Measurements from ENCODE around the gene ERBB4. TPM values are rescaled to one million over a fixed set of nuclear protein-coding genes. Genes with fewer than 3 reads are reported as not detected.

The ERBB4 gene
- total RNA-seq, 1 experiment from 2014 or later: 0.04 TPM

DNA sequence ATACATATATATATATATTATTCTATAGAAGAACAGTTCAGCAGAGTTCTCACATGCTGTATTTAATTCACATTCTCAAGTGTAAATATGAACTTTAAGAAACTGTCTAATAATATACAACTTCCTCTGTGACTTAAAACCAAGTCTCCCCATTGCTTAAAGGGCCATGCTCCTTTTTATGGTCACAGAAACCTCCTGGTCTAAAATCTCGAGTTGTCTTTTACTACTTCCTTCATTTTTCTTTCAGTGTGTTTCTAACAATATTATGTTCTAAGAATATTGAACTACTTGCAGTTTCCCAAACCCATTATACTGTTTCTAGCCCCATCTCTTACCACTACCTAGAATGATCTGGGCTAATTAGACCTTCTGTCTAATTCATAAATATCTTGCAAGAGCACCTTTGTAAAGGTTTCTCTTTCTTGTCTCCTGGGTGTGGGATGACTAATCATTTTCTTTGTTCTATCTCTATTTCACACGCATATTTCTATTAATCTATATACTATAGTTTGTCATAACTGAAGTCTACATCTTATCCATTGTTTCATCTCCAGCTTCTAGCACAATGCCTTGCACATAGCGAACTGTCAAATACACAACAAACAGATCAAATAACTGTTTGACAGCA is 48.8 kb downstream of the ERBB4 start:
- H3K27me3 Mint-ChIP-seq (ENCODE audit: low read depth): no peaks in the 10 kb centered on the region
- no peaks in the 10 kb centered on the region for H3K9me3 ChIP-seq (ENCODE audit: control insufficient read depth, low read depth, low read length)
- no peak overlapping the region for H3K18ac ChIP-seq (ENCODE audit: insufficient read length, low read depth, low read length)
- H2BK5ac ChIP-seq (ENCODE audit: insufficient read length, low read length): no peak overlapping the region
- H3K4ac ChIP-seq (ENCODE audit: low read depth, low read length): no peak overlapping the region
- no peak overlapping the region for H2BK12ac ChIP-seq (ENCODE audit: insufficient read length, low read depth, low read length)
- no peaks in the 10 kb centered on the region for H4K20me1 ChIP-seq (ENCODE audit: control insufficient read depth, insufficient read depth, insufficient read length)
- no peak overlapping the region for H3K9ac ChIP-seq (ENCODE audit: extremely low read depth, insufficient read length, low read length)
- H3K79me1 ChIP-seq (ENCODE audit: insufficient read depth, low read depth, low read length, poor library complexity, severe bottlenecking): no peaks in the 10 kb centered on the region
- H3K27me3 ChIP-seq (ENCODE audit: insufficient read depth, low read length): no peaks in the 10 kb centered on the region
- no peak overlapping the region for H3K14ac ChIP-seq (ENCODE audit: insufficient read depth, low read length)
- H3K4me1 Mint-ChIP-seq: 0 out of 4 replicates have a peak, but pooled peaks cover 0 to under 1% of the 10 kb centered on the region in 2 experiments
- H3K23ac ChIP-seq (ENCODE audit: insufficient read length, low read depth, low read length): no peak overlapping the region
- H3K9me3 Mint-ChIP-seq: no peaks in the 10 kb centered on the region
- no peak overlapping the region for H4K5ac ChIP-seq (ENCODE audit: insufficient read length, low read depth, low read length)
- H4K8ac ChIP-seq (replicated peaks; ENCODE audit: insufficient read length, low read depth, low read length): no peak overlapping the region
- H2BK120ac ChIP-seq (ENCODE audit: low read depth, low read length, poor library complexity, severe bottlenecking): no peak overlapping the region
- H2BK20ac ChIP-seq (ENCODE audit: low read depth, low read length, poor library complexity, severe bottlenecking): no peak overlapping the region
- no peaks in the 10 kb centered on the region for H3K23me2 ChIP-seq (ENCODE audit: insufficient read length, low read depth, low read length, poor library complexity, severe bottlenecking)
- H2BK15ac ChIP-seq (ENCODE audit: low read depth, low read length): no peak overlapping the region
- no peaks in the 10 kb centered on the region for H3K36me3 Mint-ChIP-seq (ENCODE audit: insufficient read depth in 1 of 3, low read depth in 3 of 3)
- H3K4me1 ChIP-seq (ENCODE audit: insufficient read depth, low read length): no peaks in the 10 kb centered on the region
- H4K91ac ChIP-seq (ENCODE audit: insufficient read length, low read depth, low read length): no peak overlapping the region
- no peak overlapping the region for H3K56ac ChIP-seq (ENCODE audit: insufficient read length, low read depth, low read length)
- H3T11ph ChIP-seq (ENCODE audit: low read length): no peak overlapping the region
- no peak overlapping the region for H3K4me2 ChIP-seq (ENCODE audit: insufficient read depth, insufficient read length, low read length)
- no peak overlapping the region for H2AFZ ChIP-seq (ENCODE audit: low read length)
- H3K79me2 ChIP-seq (ENCODE audit: insufficient read depth, low read length): no peaks in the 10 kb centered on the region
- no peak overlapping the region for H3K27ac Mint-ChIP-seq
- WGBS (ENCODE audit: extremely low coverage, insufficient read length, low lambda C conversion rate): no CpG with 5 or more reads among the region's 3 CpGs
- TF ChIP-seq, protein P1, sequence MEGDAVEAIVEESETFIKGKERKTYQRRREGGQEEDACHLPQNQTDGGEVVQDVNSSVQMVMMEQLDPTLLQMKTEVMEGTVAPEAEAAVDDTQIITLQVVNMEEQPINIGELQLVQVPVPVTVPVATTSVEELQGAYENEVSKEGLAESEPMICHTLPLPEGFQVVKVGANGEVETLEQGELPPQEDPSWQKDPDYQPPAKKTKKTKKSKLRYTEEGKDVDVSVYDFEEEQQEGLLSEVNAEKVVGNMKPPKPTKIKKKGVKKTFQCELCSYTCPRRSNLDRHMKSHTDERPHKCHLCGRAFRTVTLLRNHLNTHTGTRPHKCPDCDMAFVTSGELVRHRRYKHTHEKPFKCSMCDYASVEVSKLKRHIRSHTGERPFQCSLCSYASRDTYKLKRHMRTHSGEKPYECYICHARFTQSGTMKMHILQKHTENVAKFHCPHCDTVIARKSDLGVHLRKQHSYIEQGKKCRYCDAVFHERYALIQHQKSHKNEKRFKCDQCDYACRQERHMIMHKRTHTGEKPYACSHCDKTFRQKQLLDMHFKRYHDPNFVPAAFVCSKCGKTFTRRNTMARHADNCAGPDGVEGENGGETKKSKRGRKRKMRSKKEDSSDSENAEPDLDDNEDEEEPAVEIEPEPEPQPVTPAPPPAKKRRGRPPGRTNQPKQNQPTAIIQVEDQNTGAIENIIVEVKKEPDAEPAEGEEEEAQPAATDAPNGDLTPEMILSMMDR (conservative IDR thresholded peaks at IDR 0.05): no peak
- no peak for DNase-seq
- H3K4me3 Mint-ChIP-seq: no peak overlapping the region
- no peak overlapping the region for H2AK5ac ChIP-seq (ENCODE audit: insufficient read length, low read length)
- H3K27ac ChIP-seq (ENCODE audit: insufficient read length, low read depth, low read length): no peak overlapping the region

Measured in H9 (cell line).